T-helper 1 cell treated with Interleukin-12 subunit alpha and Interleukin-12 subunit beta and Interleukin-4 antibody, amounts not matched to agents 30 μg/mL and 1 μg/mL, for 36 hours (primary cell): ENCODE data around the gene GRID2IP.
A peak's percentile ranks its signal among the peaks of the same experiment; 100 is the strongest.
"Not testable (repeated sequence)": the region's sequence is repeated elsewhere in the genome, so short reads cannot be mapped to it uniquely, and the experiment has no call there.

Experiments
- H3K27ac Mint-ChIP-seq: one replicate; pipeline ENCODE4 v1.8.0; 2021; ENCODE audit warnings: mild to moderate bottlenecking, mixed read lengths
- H3K27me3 Mint-ChIP-seq: one replicate; pipeline ENCODE4 v1.8.0; 2021; ENCODE audit warnings: low read depth, mixed read lengths
- H3K36me3 Mint-ChIP-seq: one replicate; pipeline ENCODE4 v1.8.0; 2021; ENCODE audit warnings: low read depth, mixed read lengths
- H3K4me1 Mint-ChIP-seq: one replicate; pipeline ENCODE4 v1.8.0; 2021; ENCODE audit warnings: low read depth, mixed read lengths
- H3K4me3 Mint-ChIP-seq: one replicate; pipeline ENCODE4 v1.8.0; 2021; ENCODE audit warnings: mild to moderate bottlenecking, moderate library complexity, mixed read lengths
- H3K9me3 Mint-ChIP-seq: one replicate; pipeline ENCODE4 v1.8.0; 2021; ENCODE audit warnings: mixed read lengths

Gene GRID2IP

GRCh38 chr7:6475433-6476186 lies 75.7 kb downstream of the GRID2IP start:
- Mint-ChIP-seq H3K27ac (peak overlapping the region; percentile 19), H3K4me1 (peaks cover 42% of the 10 kb centered on the region), H3K36me3 (peaks cover 20% of the 10 kb centered on the region)

DNA sequence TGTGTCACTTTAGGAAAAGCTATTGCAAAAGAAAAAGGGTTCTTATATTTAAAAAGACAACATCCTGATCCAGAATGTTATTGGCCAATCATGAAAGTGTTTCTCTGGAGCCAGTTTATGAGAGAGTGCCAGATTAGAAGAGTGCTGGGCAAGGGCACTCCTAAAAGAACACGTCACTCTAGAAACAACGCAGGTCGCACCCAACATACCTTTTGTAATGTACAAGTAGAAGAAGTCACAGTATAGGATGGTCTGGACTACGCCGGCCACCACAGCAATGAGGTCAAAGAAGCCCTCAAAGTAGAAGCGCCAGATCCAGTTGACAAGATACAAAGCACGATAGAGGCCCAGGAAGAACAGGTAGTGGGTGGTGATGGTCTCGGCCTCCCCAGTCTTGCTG lies 85.4 kb downstream of the GRID2IP start:
- no peak overlapping the region for H3K4me3 Mint-ChIP-seq
- no peak overlapping the region for H3K27ac Mint-ChIP-seq
- H3K36me3 Mint-ChIP-seq, result peaks cover 42% of the 10 kb centered on the region
- no peaks in the 10 kb centered on the region for H3K27me3 Mint-ChIP-seq
- no peaks in the 10 kb centered on the region for H3K9me3 Mint-ChIP-seq
- no peaks in the 10 kb centered on the region for H3K4me1 Mint-ChIP-seq

More at GRCh38 chr7:6475433-6476186, 75.7 kb downstream of the GRID2IP start:
- no peaks in the 10 kb centered on the region for H3K9me3 Mint-ChIP-seq
- no peaks in the 10 kb centered on the region for H3K27me3 Mint-ChIP-seq
- H3K4me3 Mint-ChIP-seq, result no peak overlapping the region

DNA sequence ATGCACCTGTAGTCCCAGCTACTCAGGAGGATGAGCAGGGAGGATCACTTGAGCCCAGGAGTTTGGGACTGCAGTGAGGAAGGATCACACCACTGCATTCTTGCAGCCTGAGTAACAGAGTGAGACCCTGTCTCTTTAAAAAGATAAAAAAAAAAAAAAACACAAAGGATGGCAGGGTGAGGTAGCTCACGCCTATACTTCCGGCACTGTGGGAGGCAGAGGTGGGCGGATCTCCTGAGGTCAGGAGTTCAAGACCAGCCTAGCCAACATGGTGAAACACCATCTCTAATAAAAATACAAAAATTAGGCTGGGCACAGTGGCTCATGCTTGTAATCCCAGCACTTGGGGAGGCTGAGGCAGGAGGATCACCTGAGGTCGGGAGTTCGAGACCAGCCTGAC lies 87.7 kb downstream of the GRID2IP start:
- peaks cover 33% of the 10 kb centered on the region for H3K36me3 Mint-ChIP-seq
- not testable (repeated sequence) for H3K27me3 Mint-ChIP-seq, H3K4me3 Mint-ChIP-seq, H3K27ac Mint-ChIP-seq, H3K4me1 Mint-ChIP-seq, H3K9me3 Mint-ChIP-seq

- H3K36me3 Mint-ChIP-seq, result peaks cover 28% of the 10 kb centered on the region
- H3K27me3 Mint-ChIP-seq, result no peaks in the 10 kb centered on the region
- no peak overlapping the region for H3K27ac Mint-ChIP-seq
- no peak overlapping the region for H3K4me3 Mint-ChIP-seq
- H3K4me1 Mint-ChIP-seq, result no peaks in the 10 kb centered on the region
- H3K9me3 Mint-ChIP-seq, result no peaks in the 10 kb centered on the region
These were observed 89.2 kb downstream of the GRID2IP start for GRCh38 chr7:6461946-6462550.

DNA sequence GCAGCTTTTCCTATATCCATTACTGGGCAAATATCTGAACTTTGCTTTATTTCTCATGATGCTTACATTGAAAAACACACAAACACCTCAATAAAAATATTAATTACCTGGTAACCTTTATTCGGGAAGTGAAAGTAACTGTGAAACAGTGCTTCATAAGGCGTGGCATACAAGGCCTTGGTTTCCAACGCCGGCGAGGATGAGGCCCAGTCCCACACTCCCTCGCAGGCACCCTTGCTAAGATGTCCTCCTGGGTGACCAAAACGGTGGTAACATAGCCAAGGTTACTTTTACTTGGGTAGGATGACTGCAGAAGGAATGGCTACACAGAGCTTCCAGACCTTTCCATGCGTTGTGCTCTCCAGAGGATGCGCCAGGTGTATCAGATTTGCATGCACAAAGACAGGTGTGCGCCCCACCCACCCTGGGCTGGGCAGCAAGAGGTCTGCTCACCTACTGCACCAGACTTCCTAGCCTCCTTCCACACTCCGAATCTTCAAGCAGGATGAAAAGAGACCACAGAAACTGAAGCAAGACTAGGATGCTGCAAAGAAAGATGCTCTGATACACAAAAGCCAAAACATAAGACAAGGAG lies 90.2 kb downstream of the GRID2IP start:
- Mint-ChIP-seq H3K36me3 (peaks cover 24% of the 10 kb centered on the region), H3K4me3 (no peak overlapping the region), H3K27ac (peak overlapping the region; percentile 45), H3K27me3 (no peaks in the 10 kb centered on the region), H3K4me1 (no peaks in the 10 kb centered on the region), H3K9me3 (no peaks in the 10 kb centered on the region)

DNA sequence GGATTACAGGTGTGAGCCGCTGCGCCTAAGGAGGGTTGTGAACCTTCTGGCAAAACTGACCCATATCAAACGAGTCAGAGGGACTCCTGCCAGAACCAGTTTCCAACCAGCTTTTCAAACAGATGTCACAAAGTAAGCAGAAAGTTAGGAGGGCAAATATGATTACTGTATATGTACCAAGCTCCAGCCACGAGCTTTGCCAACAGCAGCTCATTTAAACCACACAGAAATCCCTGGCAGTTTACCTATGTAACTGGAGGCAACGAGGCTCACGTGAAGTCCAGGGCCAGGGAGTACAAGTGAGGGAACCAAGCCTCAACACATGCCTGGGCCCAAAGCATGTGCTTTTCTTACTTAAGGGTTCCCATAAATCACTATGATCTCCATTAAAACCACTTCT lies 91.0 kb downstream of the GRID2IP start:
- Mint-ChIP-seq H3K36me3 (peaks cover 16% of the 10 kb centered on the region), H3K27ac (no peak overlapping the region), H3K4me1 (no peaks in the 10 kb centered on the region), H3K27me3 (no peaks in the 10 kb centered on the region), H3K4me3 (no peak overlapping the region), H3K9me3 (no peaks in the 10 kb centered on the region)

DNA sequence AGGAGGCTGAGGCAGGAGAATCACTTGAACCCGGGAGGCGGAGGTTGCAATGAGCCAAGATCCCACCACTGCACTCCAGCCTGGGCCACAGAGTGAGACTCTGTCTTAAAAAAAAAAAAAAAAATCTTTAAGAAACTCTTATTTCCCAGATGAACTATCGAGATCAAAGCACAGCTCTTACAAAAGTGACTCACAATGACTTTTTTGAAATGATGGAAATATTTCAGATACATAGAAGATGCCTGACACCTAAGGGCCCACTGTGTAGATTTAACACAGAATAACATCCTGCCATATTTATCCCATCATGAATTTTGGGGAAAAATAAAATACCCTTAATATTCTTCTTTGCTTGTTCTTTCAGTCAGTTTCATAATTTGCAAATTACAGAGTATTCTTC lies 92.6 kb downstream of the GRID2IP start:
- H3K4me3 Mint-ChIP-seq, H3K27ac Mint-ChIP-seq, H3K9me3 Mint-ChIP-seq, H3K27me3 Mint-ChIP-seq, H3K4me1 Mint-ChIP-seq: not testable (repeated sequence)
- H3K36me3 Mint-ChIP-seq, result peaks cover 13% of the 10 kb centered on the region

GRCh38 chr7:6453734-6454133 lies 97.5 kb downstream of the GRID2IP start:
- no peak overlapping the region for H3K27ac Mint-ChIP-seq
- H3K9me3 Mint-ChIP-seq, result no peaks in the 10 kb centered on the region
- H3K27me3 Mint-ChIP-seq, result no peaks in the 10 kb centered on the region
- H3K36me3 Mint-ChIP-seq, result no peaks in the 10 kb centered on the region
- peaks cover 6% of the 10 kb centered on the region for H3K4me1 Mint-ChIP-seq
- H3K4me3 Mint-ChIP-seq, result no peak overlapping the region

- H3K27ac Mint-ChIP-seq, result no peak overlapping the region
- no peaks in the 10 kb centered on the region for H3K27me3 Mint-ChIP-seq
- no peak overlapping the region for H3K4me3 Mint-ChIP-seq
- H3K9me3 Mint-ChIP-seq, result no peaks in the 10 kb centered on the region
- H3K36me3 Mint-ChIP-seq, result peaks cover 3% of the 10 kb centered on the region
- H3K4me1 Mint-ChIP-seq, result peaks cover 12% of the 10 kb centered on the region
These were observed 100.0 kb downstream of the GRID2IP start for GRCh38 chr7:6451224-6451705.

GRCh38 chr7:6450591-6450990 lies 100.7 kb downstream of the GRID2IP start:
- H3K36me3 Mint-ChIP-seq, H3K27ac Mint-ChIP-seq, H3K9me3 Mint-ChIP-seq: not testable (repeated sequence)

DNA sequence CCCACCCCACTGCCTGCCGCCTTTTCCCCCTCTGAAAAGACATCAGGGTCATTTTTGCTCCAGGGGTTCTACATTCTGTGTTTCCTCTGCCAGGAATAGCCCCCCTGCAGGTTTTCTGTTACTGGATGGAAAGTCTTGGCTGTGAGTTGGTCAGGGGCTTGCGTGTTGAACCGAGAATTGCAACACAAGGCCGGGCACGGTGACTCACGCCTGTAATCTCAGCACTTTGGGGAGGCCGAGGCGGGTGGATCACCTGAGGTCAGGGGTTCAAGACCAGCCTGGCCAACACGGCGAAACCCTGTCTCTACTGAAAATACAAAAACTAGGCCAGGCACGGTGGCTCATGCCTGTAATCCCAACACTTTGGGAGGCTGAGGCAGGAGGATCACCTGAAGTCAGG lies 101.4 kb downstream of the GRID2IP start:
- H3K9me3 Mint-ChIP-seq, H3K27ac Mint-ChIP-seq, H3K4me3 Mint-ChIP-seq, H3K27me3 Mint-ChIP-seq: not testable (repeated sequence)
- Mint-ChIP-seq H3K4me1 (peaks cover 20% of the 10 kb centered on the region), H3K36me3 (peaks cover 14% of the 10 kb centered on the region)

More at GRCh38 chr7:6450591-6450990, 100.7 kb downstream of the GRID2IP start:
- Mint-ChIP-seq H3K4me3 (peak overlapping the region; percentile 37), H3K4me1 (peaks cover 16% of the 10 kb centered on the region)
- H3K27me3 Mint-ChIP-seq, result not testable (repeated sequence)

DNA sequence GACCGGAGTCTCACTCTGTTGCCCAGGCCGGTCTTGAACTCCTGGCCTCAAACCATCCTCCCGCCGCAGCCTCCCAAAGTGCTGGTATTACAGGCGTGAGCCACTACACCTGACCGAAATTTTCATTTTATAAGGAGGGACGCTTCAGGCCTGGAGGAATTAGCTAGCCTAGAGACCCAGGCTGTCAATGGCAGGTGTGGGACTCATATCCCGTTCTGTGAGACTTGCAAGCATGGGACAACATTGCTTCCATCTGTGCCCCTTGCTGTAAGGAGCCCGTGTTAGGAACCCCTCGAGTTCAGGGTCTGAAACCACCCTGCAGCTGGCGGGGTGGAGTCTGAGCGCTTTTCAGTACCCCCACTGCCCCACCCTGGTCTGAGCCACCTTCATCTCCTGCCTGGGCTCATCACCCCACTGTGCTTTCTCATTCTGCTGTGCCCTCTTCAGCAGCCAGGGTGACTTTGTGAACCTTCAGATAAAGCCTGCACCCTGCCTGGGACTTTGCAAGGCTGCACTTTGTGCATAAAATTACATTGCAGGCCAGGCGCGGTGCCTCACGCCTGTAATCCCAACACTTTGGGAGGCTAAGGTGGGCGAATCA lies 102.2 kb downstream of the GRID2IP start:
- Mint-ChIP-seq H3K27ac (peak overlapping the region; percentile 26), H3K4me1 (peaks cover 20% of the 10 kb centered on the region), H3K36me3 (peaks cover 14% of the 10 kb centered on the region), H3K9me3 (no peaks in the 10 kb centered on the region), H3K4me3 (peak overlapping the region; percentile 72), H3K27me3 (no peaks in the 10 kb centered on the region)

DNA sequence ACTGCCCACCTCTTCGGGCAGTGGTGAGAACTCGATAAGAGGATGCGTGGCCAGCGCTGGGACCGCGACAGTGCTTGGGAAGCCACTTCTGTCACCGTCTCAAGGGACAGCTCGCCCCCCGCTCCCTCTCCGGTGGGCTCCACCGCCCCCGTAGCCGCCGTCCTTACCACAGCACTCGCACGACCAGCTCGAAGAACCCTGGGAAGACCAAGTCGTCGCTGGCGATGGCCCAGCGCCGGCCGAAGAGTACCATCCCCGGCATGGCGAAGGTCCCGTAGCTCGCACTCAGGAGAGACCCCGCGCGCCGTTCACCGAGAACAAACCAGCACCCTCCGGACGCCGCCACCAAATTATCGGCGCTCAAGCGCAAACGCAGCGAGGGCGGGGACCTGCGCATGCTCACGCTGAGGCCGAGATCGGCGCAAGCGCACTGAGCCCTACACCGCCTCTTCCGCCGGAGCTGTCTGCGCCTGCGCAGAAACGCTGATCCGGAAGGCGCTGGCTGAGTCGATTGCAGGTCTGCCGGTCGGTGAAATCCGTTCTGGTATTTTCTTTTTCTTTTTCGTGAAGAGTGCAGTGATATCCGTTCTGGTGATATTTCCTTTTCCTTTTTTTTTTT lies 103.6 kb downstream of the GRID2IP start, which contains the start of gene DAGLB:
Gene DAGLB, minus strand, starts transcription at position 374 of the 619 bp plus-strand sequence. Its CDS starts 112 bp downstream, at position 262.
- H3K36me3 Mint-ChIP-seq, result peaks cover 20% of the 10 kb centered on the region
- H3K27me3 Mint-ChIP-seq, result no peaks in the 10 kb centered on the region
- H3K27ac Mint-ChIP-seq, result peak within 1 kb of the TSS; percentile 94
- H3K4me3 Mint-ChIP-seq, result peak within 1 kb of the TSS; percentile 92
- peaks cover 24% of the 10 kb centered on the region for H3K4me1 Mint-ChIP-seq
- H3K9me3 Mint-ChIP-seq, result no peaks in the 10 kb centered on the region
